SKM-1 (cell line): ENCODE results near the gene GPR179.
"Not testable (repeated sequence)": the region's sequence is repeated elsewhere in the genome, so short reads cannot be mapped to it uniquely, and the experiment has no call there.

Source experiments
- DNase-seq: peaks from one replicate; lab custom pipeline; 2025; ENCODE audit not compliant: unreplicated experiment; lab: John Stamatoyannopoulos, UW

GPR179 gene

DNA sequence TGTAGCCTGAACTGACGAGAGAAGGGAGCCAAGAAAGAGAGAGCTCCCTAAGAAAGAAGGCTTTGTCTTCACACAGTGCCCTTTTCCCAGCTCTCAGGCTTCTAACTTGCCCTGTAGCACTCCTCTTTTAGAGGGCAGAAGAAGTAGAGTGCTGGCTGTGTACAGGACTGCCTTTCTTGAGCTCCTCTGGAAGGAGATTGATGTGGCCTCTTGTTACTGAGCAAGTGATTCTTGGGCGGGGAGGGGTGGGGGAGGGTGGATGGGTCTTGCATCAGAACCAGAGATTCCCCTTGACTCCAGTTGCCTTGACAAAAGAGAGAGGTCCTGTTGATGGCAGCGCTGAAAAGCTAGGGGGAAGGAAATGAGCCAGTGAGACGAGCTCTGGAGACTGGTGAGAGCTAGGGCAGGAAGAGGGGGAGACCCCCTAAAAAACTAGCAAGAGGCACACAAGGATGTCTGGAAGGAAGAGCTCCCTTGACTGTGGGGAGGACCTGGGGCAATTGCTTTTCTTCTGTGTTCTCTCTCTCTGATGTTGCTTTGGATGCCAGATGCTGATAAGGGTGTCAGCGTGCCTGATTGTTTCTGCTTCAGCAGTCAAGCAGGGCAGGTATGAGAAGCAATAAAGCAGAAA is 18.4 kb downstream of the GPR179 start:
- DNase-seq: no peak

DNA sequence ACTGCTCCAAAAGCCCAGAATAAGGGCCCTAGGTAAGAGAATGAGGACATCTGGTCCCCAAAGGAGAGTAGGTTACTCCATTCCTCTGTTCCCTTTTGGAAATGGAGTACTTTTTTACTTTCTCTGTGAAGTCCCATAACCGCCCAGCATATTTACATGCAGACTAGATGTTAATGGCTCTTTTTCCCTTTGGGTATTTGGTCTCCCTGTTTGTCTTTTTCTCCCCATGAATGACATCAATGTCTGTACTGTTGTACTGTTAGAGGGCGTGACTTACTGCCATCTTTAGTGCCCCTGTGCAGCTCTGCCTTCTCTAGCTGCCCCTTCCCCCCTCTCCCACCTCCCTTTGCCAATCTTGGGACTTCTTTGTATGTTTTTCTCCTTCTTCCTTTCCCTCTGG is 19.0 kb downstream of the GPR179 start:
- no peak for DNase-seq

DNA sequence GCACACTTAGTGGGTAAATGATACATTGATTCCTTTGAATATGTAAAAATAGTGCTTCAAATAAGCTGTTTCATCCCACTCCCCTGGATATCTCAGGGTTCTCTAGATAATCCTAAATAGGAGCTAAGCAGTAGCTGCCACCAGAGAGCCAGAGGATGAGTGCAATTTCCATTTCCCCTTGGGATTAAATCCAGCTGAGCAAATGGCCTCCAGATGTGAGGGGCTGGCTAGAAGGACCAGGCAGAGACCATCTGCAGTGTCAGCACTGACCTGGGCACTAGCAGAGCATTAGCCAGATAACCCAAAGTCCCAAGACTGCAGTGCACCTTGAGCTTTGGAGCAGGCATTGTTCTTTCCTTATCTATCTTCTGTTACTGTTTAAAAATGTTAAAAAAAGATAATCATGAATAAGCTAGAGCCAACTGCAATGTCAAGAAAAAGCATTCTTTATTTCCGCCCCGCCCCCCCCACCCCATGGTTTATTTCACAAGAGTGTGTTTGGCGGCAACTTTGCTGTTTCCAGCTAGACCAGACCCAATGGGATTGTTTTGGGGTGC is 19.5 kb downstream of the GPR179 start:
- DNase-seq: no peak

DNA sequence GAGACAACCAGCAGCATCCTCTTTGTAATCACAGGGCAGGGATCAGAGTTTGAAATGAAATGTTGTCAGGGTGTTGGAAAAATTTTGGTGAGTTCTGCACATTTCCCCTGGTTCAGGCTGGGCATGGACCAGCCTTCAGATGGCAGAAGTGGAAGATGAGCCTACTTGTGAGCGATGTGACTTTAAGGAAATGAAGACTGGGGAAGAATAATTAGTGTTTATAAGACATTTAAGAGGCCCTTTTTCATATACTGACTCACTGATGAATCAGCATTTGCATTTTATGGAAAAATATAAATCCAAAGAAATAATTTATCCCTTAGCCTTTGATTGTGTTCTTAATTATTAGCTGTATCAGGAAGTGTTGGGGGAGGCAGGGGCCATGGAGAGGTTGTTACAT is 20.9 kb downstream of the GPR179 start:
- DNase-seq: no peak

DNA sequence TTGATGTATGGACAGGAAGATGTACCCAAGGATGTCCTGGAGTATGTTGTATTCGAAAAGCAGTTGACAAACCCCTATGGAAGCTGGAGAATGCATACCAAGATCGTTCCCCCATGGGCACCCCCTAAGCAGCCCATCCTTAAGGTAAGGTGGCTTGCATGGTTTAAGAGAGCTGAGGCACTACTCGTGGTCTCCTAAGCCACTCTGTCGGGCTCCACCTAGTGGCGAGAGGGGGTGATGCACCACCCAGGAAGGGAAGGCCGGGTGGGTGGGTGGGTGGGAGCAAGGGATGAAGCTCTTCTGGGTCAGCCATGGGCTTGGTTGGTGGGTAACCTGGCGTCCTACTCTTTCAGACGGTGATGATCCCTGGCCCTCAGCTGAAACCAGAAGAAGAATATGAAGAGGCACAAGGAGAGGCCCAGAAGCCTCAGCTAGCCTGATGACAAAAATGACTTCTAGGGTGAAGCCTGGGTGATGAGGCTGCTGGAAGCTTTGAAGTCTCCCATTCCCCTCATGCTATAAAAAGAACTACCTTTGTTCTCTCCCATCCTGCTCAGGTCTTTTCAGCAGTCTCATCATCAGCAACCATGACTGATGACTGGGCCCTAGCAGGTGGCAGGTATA is 21.5 kb downstream of the GPR179 start:
- DNase-seq: peak; percentile 13

DNA sequence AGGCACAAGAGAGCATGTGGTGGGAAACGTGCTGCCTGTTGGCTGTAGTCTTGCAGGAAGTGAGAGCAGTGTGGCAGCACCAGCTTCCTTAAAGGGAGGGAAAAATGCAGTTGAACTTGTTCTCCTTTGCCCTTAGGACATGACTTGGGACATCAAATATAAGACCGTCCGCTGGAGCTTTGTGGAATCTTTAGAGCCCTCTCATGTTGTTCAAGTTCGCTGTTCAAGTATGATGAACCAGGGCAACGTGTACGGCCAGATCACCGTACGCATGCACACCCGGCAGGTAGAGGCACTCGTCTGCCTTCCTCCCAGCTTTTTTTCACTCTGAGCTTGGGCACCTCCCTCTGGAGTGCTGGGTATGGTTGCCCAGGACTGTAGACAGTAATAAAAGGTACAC is 23.3 kb downstream of the GPR179 start:
- DNase-seq: no peak

DNA sequence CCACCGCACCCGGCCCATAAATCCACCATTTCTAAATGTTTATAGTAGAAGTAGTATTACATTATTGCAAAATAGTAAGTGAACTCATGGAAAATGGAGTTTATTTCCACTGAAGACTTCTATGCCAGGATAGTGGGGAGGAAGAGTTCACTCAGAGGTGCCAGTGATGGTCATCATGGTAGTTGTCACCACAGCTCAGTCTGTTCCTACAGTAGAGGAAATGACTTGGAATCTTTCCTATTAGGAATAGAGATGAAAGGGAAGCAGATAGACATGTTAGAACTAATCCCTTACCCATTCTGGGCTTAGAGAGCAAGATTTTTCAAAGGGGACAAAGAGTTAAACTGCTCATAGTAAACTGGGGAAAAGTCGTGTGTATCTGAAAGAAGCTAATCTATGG is 26.7 kb downstream of the GPR179 start:
- no peak for DNase-seq

DNA sequence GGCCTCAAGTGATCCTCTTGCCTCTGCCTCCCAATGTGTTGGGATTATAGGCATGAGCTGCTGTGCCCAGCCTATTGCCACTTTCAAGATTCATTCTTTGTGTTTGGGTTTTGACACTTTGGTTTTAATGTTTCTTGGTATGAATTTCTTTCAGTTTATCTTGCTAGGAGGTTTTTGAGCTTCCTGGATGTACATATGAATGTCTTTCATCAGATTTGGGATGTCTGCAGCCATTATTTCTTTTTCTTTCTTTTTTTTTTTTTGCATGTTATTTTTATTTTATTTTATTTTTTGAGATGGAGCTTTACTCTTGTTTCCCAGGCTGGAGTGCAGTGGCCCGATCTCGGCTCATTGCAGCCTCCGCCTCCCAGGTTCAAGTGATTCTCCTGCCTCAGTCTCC is 28.3 kb downstream of the GPR179 start:
- DNase-seq: no peak

DNA sequence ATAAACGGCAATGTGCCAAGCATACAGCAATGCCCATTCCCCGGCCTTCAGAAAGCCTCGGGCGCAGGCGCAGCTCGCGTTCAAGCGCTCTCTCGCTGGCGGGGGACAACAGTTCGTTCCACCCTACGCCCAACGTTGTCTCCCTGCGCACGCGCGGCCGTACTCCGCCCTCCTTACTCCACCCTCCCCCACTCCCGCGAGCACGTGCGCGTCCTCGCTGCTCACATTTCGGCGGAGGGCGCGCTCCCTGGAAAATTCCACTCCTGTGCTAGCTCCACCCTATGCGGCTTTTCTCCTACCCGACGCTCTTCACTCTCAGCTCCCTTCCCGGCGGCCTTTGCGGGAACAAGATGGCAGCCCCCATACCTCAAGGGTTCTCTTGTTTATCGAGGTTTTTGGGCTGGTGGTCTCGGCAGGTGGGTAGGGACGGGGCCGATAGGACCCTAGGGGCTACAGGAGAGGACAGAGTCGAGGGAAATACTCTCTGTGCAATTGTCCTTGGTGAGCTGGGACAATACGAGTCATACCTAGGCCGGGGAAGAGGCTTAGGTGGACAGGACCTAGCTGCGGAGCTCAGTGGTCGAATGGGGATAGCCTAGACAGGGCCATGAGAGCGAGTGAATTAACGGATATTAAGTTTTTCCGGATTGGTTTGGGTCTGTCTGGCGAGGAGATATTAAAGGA is 46.8 kb downstream of the GPR179 start, which contains the start of gene MRPL45:
Gene MRPL45, plus strand, starts transcription at position 335 of the 684 bp plus-strand sequence. Its CDS starts 16 bp downstream, at position 351.
- peak; percentile 74 for DNase-seq

DNA sequence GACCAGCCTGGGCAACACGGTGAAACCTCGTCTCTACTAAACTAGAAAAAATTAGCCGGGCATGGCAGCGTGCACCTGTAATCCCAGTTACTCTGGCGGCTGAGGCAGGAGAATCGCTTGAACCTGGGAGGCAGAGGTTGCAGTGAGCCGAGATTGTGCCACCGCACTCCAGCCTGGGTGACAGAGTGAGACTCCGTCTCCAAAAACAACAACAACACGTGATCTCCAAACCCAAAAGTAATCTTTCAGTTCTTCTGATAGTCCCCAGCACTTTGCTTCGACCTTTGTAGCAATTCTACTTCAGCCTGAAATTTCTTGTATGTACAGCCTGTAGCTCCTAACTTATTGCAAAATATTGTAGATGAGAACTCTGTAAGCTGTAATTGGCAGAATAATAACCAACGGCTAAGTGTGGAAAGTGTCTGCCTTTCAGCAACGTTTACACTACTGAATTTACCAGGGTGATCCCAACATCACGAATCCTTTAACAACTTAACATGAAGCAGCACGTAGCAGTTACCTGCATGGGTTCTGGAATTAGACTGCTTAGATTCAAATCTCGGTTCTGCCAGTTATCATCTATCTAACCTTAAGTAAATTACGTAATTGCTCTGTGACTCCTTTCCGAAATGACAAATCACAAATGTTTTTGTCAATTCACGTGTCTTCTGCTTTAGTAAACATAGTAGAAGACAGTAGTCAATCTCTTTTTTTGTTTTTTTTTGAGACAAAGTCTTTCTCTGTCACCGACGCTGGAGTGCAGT is 48.0 kb downstream of the GPR179 start:
- DNase-seq: not testable (repeated sequence)

DNA sequence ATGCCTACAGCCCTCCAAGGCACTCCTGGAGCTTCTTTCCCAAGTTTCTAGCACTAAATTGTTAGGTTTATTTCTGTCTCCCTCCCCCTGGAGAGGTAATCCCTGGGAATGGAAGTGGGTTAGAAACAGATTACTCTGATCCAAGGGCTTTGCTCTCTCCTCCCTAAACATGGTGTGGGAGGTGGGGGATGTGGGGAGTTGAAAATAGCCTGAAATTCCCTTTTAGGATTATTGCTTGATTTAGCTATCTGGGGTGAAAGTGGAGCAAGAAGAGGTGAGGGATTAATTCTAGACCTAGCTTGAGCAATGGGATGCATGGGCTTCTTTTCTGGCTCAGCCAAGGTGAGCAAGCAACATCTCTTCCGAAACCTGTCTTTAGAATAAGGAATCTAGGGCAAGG is 54.0 kb downstream of the GPR179 start:
- not testable (repeated sequence) for DNase-seq

DNA sequence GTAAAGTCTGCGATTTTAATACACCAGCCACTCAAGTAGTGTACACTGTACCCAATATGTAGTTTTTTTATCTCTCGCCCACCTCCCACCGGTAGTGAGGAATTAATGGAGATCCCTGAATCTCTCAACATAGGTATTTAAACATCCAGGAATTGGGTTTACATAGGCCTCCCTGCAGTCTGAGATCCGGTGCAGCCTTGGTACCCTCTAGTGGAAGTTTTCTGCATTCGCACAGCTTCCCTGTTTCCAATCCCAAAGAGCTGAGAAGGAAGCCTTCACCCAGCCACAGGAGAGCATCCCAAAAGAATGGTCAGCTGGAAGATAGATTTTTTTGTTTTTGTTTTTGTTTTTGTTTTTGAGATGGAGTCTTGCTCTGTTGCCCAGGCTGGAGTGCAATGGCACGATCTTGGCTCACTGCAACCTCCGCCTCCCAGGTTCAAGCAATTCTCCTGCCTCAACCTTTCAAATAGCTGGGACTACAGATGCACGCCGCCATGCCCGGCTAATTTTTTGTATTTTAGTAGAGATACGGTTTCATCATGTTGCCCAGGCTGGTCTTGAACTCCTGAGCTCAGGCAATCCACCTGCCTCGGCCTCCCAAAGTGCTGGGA is 55.4 kb downstream of the GPR179 start:
- not testable (repeated sequence) for DNase-seq

DNA sequence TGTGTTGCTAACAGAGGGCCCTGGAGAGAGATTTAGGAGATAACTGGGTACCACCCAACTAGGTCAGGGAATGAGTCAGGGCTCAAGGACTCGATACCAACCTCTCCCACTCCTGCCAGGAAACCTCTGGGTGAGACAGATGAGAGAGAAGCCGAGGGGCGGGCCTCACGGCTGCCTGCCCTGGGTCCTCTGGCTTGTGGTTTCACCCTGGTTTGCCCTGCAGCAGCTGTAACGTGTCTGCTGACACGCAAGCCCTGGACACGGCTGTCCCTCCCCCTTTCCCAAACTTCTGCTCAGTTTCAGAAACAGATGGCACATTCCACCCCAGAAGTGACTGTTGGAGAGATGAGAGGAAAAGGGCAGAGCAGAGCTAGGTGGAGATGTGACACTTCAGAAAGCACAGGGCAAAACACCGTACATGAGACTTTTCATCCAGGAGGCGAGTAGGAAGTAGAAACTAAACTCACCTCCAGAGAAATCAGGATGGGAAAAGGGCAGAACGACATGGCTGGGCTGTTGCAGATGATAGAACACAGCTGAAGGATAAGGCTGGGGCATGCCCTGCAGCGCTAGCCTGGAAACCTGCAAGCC is 57.2 kb downstream of the GPR179 start:
- not testable (repeated sequence) for DNase-seq

DNA sequence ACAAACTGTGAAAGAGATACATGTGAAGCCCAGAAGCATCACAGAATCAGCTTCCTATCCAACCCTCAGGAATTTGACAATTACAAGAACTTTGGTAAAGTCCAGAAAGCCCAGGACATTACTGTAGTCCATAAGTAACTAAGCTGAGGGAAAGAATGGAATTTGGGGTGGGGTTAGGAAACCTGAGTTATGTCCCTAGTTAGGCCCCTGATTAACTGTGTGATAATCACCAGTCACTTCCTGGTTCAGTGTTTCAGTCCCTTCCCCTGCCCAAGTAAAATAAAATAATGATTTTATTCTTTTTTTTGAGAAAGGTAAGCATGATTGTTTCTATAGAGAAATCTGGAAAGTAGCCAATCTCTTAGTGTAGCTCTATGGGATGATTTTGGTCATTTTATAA is 57.8 kb downstream of the GPR179 start:
- not testable (repeated sequence) for DNase-seq
